ENCODE measurements around the gene GPC6.

The GPC6 gene

DNA sequence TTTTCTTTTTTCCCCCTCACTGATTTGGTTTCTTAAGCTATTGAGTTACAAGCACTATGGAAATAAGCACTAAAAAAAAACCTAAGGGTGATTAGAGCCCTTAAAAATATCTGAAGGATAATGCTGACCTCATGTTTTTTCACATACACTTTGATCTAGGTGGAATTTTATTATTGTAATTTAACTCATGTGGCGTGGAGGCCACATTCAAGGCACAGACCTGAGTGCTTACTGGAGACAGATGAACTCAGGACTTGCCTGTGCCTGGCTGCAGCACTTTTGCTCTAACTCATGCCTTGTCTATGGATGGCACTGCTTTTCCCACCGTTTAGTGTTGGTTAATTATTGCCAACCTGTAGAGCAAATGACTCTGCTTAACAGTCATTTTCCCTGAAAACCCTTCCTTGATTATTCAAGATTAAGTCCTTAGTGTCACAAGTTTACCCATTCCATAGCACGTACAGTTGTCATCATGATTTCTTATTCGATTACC, 541.4 kb downstream of the GPC6 start:
- TF ChIP-seq, protein P1, sequence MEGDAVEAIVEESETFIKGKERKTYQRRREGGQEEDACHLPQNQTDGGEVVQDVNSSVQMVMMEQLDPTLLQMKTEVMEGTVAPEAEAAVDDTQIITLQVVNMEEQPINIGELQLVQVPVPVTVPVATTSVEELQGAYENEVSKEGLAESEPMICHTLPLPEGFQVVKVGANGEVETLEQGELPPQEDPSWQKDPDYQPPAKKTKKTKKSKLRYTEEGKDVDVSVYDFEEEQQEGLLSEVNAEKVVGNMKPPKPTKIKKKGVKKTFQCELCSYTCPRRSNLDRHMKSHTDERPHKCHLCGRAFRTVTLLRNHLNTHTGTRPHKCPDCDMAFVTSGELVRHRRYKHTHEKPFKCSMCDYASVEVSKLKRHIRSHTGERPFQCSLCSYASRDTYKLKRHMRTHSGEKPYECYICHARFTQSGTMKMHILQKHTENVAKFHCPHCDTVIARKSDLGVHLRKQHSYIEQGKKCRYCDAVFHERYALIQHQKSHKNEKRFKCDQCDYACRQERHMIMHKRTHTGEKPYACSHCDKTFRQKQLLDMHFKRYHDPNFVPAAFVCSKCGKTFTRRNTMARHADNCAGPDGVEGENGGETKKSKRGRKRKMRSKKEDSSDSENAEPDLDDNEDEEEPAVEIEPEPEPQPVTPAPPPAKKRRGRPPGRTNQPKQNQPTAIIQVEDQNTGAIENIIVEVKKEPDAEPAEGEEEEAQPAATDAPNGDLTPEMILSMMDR (conservative IDR thresholded peaks at IDR 0.05; ENCODE audit: low read length): no peak

DNA sequence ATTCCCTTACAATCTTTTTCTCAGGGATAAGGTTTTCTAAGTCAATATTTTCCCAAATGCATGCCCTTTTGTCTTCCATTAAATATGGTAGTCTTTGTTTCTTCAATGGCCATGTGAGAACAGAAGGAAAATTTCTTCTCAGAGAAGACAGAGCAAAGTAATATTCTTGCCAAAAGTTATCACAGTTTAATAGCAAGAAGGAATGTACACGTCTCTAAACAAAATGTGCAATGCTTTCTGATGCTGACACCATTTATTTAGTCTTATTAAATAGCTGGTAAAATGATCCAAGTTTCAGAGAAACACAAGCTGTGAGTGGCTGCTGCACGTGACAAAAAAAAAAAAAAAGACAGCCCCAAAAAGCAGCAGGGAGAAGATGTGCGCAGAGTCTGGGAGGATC, 542.5 kb downstream of the GPC6 start:
- no peak for DNase-seq (ENCODE audit: low read depth)
- TF ChIP-seq, protein P1 (conservative IDR thresholded peaks at IDR 0.05; ENCODE audit: low read length): no peak
- no peak overlapping the region for H3K4me3 ChIP-seq (ENCODE audit: low read length)

More for the DNA sequence above, 541.4 kb downstream of the GPC6 start:
- no peak for DNase-seq (ENCODE audit: low read depth)
- H3K4me3 ChIP-seq (ENCODE audit: low read length): no peak overlapping the region

DNA sequence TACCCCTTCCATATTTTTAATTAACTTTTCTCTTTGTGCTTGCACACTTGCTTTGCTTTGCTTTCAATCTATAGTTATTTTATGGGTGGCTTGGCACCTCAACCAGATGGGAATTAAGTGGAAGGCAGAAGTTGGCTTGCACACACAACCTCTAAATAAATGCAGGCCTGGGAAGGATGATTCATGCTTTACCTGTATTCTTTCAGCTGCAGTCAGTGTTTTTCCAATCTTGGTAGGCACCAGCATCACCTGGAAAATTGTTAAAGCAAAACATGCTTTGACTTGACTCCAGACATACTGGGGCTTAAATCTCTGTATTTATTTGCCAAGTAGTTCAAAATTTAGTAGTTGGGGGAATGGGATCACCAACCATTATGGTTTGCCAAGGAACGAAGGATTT, 543.0 kb downstream of the GPC6 start:
- no peak for DNase-seq (ENCODE audit: low read depth)
- TF ChIP-seq, protein P1 (conservative IDR thresholded peaks at IDR 0.05; ENCODE audit: low read length): no peak
- H3K4me3 ChIP-seq (ENCODE audit: low read length): no peak overlapping the region

DNA sequence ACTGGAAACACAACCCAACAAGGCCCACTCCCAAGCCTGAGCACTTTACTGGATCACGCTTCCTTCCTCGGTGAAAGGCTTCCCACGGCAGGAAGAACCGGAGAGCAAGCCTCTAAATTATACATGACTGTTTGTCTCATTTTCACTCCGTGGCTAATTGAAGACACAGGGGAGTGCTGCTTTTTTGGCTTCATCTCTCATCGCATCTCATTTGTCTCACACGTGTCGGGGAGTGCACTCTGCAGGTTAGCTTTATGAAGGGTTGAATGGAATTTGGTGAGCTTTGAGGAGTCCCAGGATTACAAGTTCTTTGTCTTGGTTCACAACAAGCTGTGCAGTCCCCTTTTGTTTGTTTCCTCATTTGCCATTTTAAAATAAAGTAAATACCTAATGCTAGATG, 544.6 kb downstream of the GPC6 start:
- TF ChIP-seq, protein P1 (conservative IDR thresholded peaks at IDR 0.05; ENCODE audit: low read length): no peak
- DNase-seq (ENCODE audit: low read depth): no peak
- no peak overlapping the region for H3K4me3 ChIP-seq (ENCODE audit: low read length)

DNA sequence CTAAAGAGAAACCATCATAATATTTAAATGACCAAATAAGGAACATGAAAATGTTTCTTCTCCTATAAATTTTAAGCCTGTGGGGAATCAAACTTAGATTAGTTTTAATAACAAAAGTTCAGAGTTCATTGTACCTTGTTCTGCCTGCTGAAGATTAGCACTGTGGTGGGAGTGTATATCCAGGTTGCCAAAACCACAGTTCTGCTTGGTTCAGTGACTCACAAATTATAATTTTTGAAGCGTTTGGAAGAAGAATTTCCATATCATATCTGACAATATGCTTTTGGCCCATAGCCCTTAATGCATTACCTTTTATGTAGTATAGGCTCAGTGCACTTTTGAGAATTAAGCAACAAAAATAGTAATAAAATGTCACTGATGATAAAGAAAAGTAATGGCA, 545.2 kb downstream of the GPC6 start:
- DNase-seq (ENCODE audit: low read depth): no peak
- no peak overlapping the region for H3K4me3 ChIP-seq (ENCODE audit: low read length)
- TF ChIP-seq, protein P1 (conservative IDR thresholded peaks at IDR 0.05; ENCODE audit: low read length): no peak

DNA sequence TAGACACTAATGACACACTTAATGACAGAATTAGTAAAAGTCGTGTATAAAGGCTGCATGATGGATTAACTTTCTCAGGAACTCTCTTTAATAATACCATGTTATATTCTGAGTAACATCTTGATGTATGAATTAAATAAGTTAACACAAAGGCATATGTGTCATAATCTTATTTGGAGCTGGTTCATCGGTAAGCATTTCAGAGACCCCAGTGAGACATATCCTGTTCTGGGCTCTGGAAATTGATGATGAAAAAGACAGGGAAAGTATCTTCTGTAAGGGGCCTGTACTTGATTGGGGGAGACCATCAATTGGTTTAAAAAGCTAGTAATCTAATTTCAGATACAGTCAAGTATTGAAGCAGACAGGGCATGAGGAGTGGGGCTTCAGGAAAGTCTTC, 547.9 kb downstream of the GPC6 start:
- no peak overlapping the region for H3K4me3 ChIP-seq (ENCODE audit: low read length)
- no peak for DNase-seq (ENCODE audit: low read depth)
- TF ChIP-seq, protein P1 (conservative IDR thresholded peaks at IDR 0.05; ENCODE audit: low read length): no peak

DNA sequence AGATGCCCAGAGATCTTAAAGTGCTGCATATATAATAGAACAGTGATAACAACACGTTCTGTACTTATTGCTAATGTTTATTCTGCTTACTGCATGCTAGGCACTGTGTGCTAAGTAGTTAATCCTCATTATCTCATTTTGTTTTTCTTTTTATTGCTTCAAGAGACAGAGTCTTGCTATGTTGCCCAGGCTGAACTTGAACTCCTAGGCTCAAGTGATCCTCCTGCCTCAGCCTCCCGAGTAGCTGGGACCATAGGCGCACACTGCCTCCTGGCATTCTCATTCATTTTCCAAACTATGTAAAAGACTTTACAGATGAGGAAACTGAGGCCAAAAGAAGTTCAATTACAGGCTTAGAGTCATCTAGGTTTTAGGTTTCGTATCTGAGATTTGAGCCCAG, 548.4 kb downstream of the GPC6 start:
- no peak for DNase-seq (ENCODE audit: low read depth)
- TF ChIP-seq, protein P1 (conservative IDR thresholded peaks at IDR 0.05; ENCODE audit: low read length): no peak
- no peak overlapping the region; the same call in 1 of the 2 replicates for H3K4me3 ChIP-seq (ENCODE audit: low read length)
